Suprapubic skin (tissue), 4 donors: ENCODE results near the gene BICD1. TPM values are rescaled to one million over a fixed set of nuclear protein-coding genes. Genes with fewer than 3 reads are reported as not detected.

Experiments
- DNase-seq, 2 donors: peaks; one replicate each; pipeline ENCODE4 v3.0.0-alpha.2; 2019; ENCODE audit warnings: low spot score in 2 of 2
- H3K27ac ChIP-seq: fragments of 200-600 bp; sonication (generic); one replicate; pipeline ENCODE4 v1.5.1; 2019
- H3K27me3 ChIP-seq: fragments of 200-600 bp; sonication (generic); one replicate; pipeline ENCODE4 v1.5.1; 2019
- H3K36me3 ChIP-seq: fragments of 200-600 bp; sonication (generic); one replicate; pipeline ENCODE4 v1.5.1; 2019
- H3K4me1 ChIP-seq: fragments of 200-600 bp; sonication (generic); one replicate; pipeline ENCODE4 v1.5.1; 2019
- H3K4me3 ChIP-seq: fragments of 200-600 bp; sonication (generic); one replicate; pipeline ENCODE4 v1.5.1; 2019; ENCODE audit warnings: mild to moderate bottlenecking
- H3K9me3 ChIP-seq: fragments of 200-600 bp; sonication (generic); one replicate; pipeline ENCODE4 v1.5.1; 2019
- CTCF ChIP-seq, 2 donors: fragments of 200-600 bp in 1 of 2; fragments of 450-650 bp in 1 of 2; sonication (generic) in 1 of 2; IDR thresholded peaks; one replicate each; pipeline ENCODE4 v1.5.1; 2016 to 2019; ENCODE audit warnings: antibody characterized with exemption in 2 of 2, mild to moderate bottlenecking in 1 of 2, moderate library complexity in 1 of 2
- EP300 ChIP-seq: sonication (generic); formaldehyde crosslinking; IDR thresholded peaks from one replicate; pipeline ENCODE4 v1.6.1; 2017; ENCODE audit warnings: antibody characterized with exemption
- POLR2A ChIP-seq, 2 donors: fragments of 450-650 bp; IDR thresholded peaks; one replicate each; pipeline ENCODE4 v1.6.1; 2017; ENCODE audit warnings: antibody characterized with exemption in 2 of 2, mild to moderate bottlenecking in 2 of 2, moderate library complexity in 2 of 2
- POLR2AphosphoS5 ChIP-seq, 3 donors: sonication (generic); formaldehyde crosslinking; IDR thresholded peaks; one replicate each; pipeline ENCODE4 v1.6.1; 2017; ENCODE audit warnings: antibody characterized with exemption in 3 of 3
- WGBS: methylation state at CpG from one replicate; pipeline ENCODE4 v1.1.5; 2018; 5-methylcytosine and 5-hydroxymethylcytosine counted together
- total RNA-seq, 4 donors: library from RNA; depleted of rRNA; stranded (reverse); fragments of >200 nt; gene quantifications; one replicate each; pipeline ENCODE4 v1.1.0, GENCODE V29; 2016

The BICD1 gene
- total RNA-seq, 4 donors from 2014 or later: 1.5 to 5.4 (median 2.5) TPM

- DNase-seq: no peak
- no peaks in the 10 kb centered on the region for H3K4me1 ChIP-seq
- WGBS: 98% methylated on average over 3 of the region's 3 CpGs
- no peaks in the 10 kb centered on the region for H3K27me3 ChIP-seq
- H3K9me3 ChIP-seq: no peaks in the 10 kb centered on the region
- TF ChIP-seq POLR2A (IDR thresholded peaks at IDR 0.05) (no peak), EP300 (no peak), CTCF (IDR thresholded peaks at IDR 0.05) (no peak), POLR2AphosphoS5 (IDR thresholded peaks at IDR 0.05) (no peak)
- no peaks in the 10 kb centered on the region for H3K36me3 ChIP-seq
- H3K4me3 ChIP-seq: no peak overlapping the region
- no peak overlapping the region for H3K27ac ChIP-seq
Observed at GRCh38 chr12:32205731-32206130, 99.1 kb downstream of the BICD1 start.

GRCh38 chr12:32208355-32208754 is 101.7 kb downstream of the BICD1 start:
- Histone ChIP-seq H3K27ac (no peak overlapping the region), H3K4me3 (no peak overlapping the region), H3K9me3 (no peaks in the 10 kb centered on the region), H3K27me3 (no peaks in the 10 kb centered on the region), H3K36me3 (no peaks in the 10 kb centered on the region), H3K4me1 (no peaks in the 10 kb centered on the region)
- WGBS: 69% methylated on average over 2 of the region's 2 CpGs
- DNase-seq: no peak
- TF ChIP-seq POLR2A (IDR thresholded peaks at IDR 0.05) (no peak), EP300 (no peak), POLR2AphosphoS5 (IDR thresholded peaks at IDR 0.05) (no peak), CTCF (IDR thresholded peaks at IDR 0.05) (no peak)

- no peaks in the 10 kb centered on the region for H3K36me3 ChIP-seq
- H3K27me3 ChIP-seq: no peaks in the 10 kb centered on the region
- H3K4me1 ChIP-seq: no peaks in the 10 kb centered on the region
- TF ChIP-seq EP300 (no peak), CTCF (IDR thresholded peaks at IDR 0.05) (no peak), POLR2A (IDR thresholded peaks at IDR 0.05) (no peak), POLR2AphosphoS5 (IDR thresholded peaks at IDR 0.05) (no peak)
- no peaks in the 10 kb centered on the region for H3K9me3 ChIP-seq
- no peak for DNase-seq
- 77% methylated on average over 2 of the region's 2 CpGs for WGBS
- H3K27ac ChIP-seq: no peak overlapping the region
- no peak overlapping the region for H3K4me3 ChIP-seq
Observed at GRCh38 chr12:32211066-32211899, 104.6 kb downstream of the BICD1 start.

GRCh38 chr12:32211900-32212156 is 105.2 kb downstream of the BICD1 start:
- no peaks in the 10 kb centered on the region for H3K27me3 ChIP-seq
- no peaks in the 10 kb centered on the region for H3K36me3 ChIP-seq
- H3K4me3 ChIP-seq: no peak overlapping the region
- no peaks in the 10 kb centered on the region for H3K9me3 ChIP-seq
- WGBS: 65% methylated on average over 2 of the region's 2 CpGs
- no peak overlapping the region for H3K27ac ChIP-seq
- no peak for DNase-seq
- TF ChIP-seq EP300 (no peak), POLR2AphosphoS5 (IDR thresholded peaks at IDR 0.05) (no peak), POLR2A (IDR thresholded peaks at IDR 0.05) (no peak), CTCF (IDR thresholded peaks at IDR 0.05) (no peak)
- no peaks in the 10 kb centered on the region for H3K4me1 ChIP-seq

GRCh38 chr12:32214723-32215122 is 108.1 kb downstream of the BICD1 start:
- Histone ChIP-seq H3K27me3 (no peaks in the 10 kb centered on the region), H3K36me3 (no peaks in the 10 kb centered on the region), H3K9me3 (no peaks in the 10 kb centered on the region), H3K4me1 (no peaks in the 10 kb centered on the region), H3K4me3 (no peak overlapping the region), H3K27ac (no peak overlapping the region)
- no peak for DNase-seq
- TF ChIP-seq POLR2A (IDR thresholded peaks at IDR 0.05) (no peak), EP300 (no peak), POLR2AphosphoS5 (IDR thresholded peaks at IDR 0.05) (no peak), CTCF (IDR thresholded peaks at IDR 0.05) (no peak)
- 95% methylated on average over 5 of the region's 5 CpGs for WGBS
